Measurements from ENCODE around the gene IMP4. TPM values are rescaled to one million over a fixed set of nuclear protein-coding genes. Genes with fewer than 3 reads are reported as not detected.

Gene IMP4
- total and polyA plus RNA-seq, 2 of the 13 experiments (the other 11 are each of a cell fraction or from before 2014, with no cell fraction given), result 142 to 158 TPM

GRCh38 chr2:130391872-130392670, 49.4 kb downstream of the IMP4 start (continued):
- TF ChIP-seq ZBTB40 (IDR thresholded peaks at IDR 0.05), result no peak
- TF ChIP-seq ZBTB40 (CRISPR knock-in tag; IDR thresholded peaks at IDR 0.05), result peak; percentile 27; the same call in 1 of the 2 replicates
- TF ChIP-seq KLF9 (CRISPR knock-in tag; IDR thresholded peaks at IDR 0.05; ENCODE audit: low read depth), result 0 out of 2 replicates have a peak, but pooled peaks have one; percentile 12
- 0 out of 2 replicates have a peak, but pooled peaks have one; percentile 0 for TF ChIP-seq SAP130 (CRISPR knock-in tag; IDR thresholded peaks at IDR 0.05; ENCODE audit: low read depth)
- peak; percentile 31; the same call in 1 of the 2 replicates for TF ChIP-seq SALL1 (CRISPR knock-in tag; IDR thresholded peaks at IDR 0.05)
- TF ChIP-seq, protein P1, sequence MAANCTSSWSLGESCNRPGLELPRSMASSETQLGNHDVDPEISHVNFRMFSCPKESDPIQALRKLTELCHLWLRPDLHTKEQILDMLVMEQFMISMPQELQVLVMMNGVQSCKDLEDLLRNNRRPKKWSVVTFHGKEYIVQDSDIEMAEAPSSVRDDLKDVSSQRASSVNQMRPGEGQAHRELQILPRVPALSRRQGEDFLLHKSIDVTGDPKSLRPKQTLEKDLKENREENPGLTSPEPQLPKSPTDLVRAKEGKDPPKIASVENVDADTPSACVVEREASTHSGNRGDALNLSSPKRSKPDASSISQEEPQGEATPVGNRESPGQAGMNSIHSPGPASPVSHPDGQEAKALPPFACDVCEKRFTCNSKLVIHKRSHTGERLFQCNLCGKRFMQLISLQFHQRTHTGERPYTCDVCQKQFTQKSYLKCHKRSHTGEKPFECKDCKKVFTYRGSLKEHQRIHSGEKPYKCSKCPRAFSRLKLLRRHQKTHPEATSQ (CRISPR knock-in tag; IDR thresholded peaks at IDR 0.05; ENCODE audit: borderline replicate concordance), result peak; percentile 55; the same call in 1 of the 2 replicates
- peak; percentile 12; the same call in 1 of the 2 replicates for TF ChIP-seq ZNF724P (CRISPR knock-in tag; IDR thresholded peaks at IDR 0.05; ENCODE audit: borderline replicate concordance)
- peak; percentile 67 for TF ChIP-seq ZNF687 (CRISPR knock-in tag; IDR thresholded peaks at IDR 0.05)
- TF ChIP-seq DNMT1 (CRISPR knock-in tag; IDR thresholded peaks at IDR 0.05), result no peak
- TF ChIP-seq ZBTB7B (CRISPR knock-in tag; IDR thresholded peaks at IDR 0.05), result peak; percentile 46; the same call in 1 of the 2 replicates
